HepG2 (cell line): ENCODE results near the gene CYP2C8. TPM values are rescaled to one million over a fixed set of nuclear protein-coding genes. Genes with fewer than 3 reads are reported as not detected.
A peak's percentile ranks its signal among the peaks of the same experiment; 100 is the strongest.
"Not testable (repeated sequence)": the region's sequence is repeated elsewhere in the genome, so short reads cannot be mapped to it uniquely, and the experiment has no call there.

Experiments used
- ATAC-seq: fragments of 200-7000 bp; cut with Tn5 transposase; 3 replicates; pipeline ENCODE4 v1.9.1; 2020; ENCODE audit warnings: mild to moderate bottlenecking, moderate library complexity
- BruUV-seq: library from RNA; stranded (reverse); fragments of 400-500 nt; replicated peaks from 2 replicates; lab custom pipeline; 2021; lab: Mats Ljungman, UMichigan
- CTCF ChIA-PET: fragments of 300-600 bp; formaldehyde crosslinking; extraction: SDS; loops from one replicate; lab custom pipeline; 2021; ENCODE audit warnings: low total read pairs, inconsistent platforms, low intra/inter-chr PET ratio; lab: Yijun Ruan, JAX
- POLR2A ChIA-PET: fragments of 350-600 bp; sonication (Branson Sonifier 250); formaldehyde crosslinking; loops from one replicate; lab custom pipeline; 2020; ENCODE audit warnings: antibody characterized with exemption, inconsistent platforms; lab: Yijun Ruan, JAX
- DNase-seq: peaks from one replicate; pipeline ENCODE4 v3.0.0-alpha.2; 2015; ENCODE audit warnings: low spot score
- FAIRE-seq: peaks from 3 replicates; lab custom pipeline; 2011; peaks lifted over from hg19 to GRCh38; lab: Jason Lieb, UNC
- H2AFZ ChIP-seq: one replicate; pipeline ENCODE4 v1.6.1; 2011; ENCODE audit warnings: low read length, inconsistent platforms
- H3K27ac ChIP-seq: fragments of 300-600 bp; 3 replicates; pipeline ENCODE4 v1.8.0; 2011; ENCODE audit warnings: mixed run types, mild to moderate bottlenecking, mixed read lengths, low read length, inconsistent platforms; ENCODE audit not compliant: insufficient read depth; ENCODE audit errors: extremely low read length
- H3K27me3 ChIP-seq, 2 experiments: fragments of 200-600 bp in 1 of 2; 2 replicates in 1 of 2; 3 replicates in 1 of 2; pipeline versions ENCODE4 v1.6.0 to v1.8.0; 2011; ENCODE audit warnings: low read length in 2 of 2, mild to moderate bottlenecking in 2 of 2, moderate library complexity in 2 of 2, inconsistent platforms in 1 of 2; ENCODE audit not compliant: insufficient read depth in 2 of 2, control insufficient read depth in 1 of 2
- H3K36me3 ChIP-seq, 2 experiments: fragments of 200-600 bp in 1 of 2; replicated peaks in 1 of 2; 2 replicates in 1 of 2; 3 replicates in 1 of 2; pipeline versions ENCODE4 v1.5.1 to v1.8.0; 2011; ENCODE audit warnings: low read length in 2 of 2, inconsistent platforms in 1 of 2; ENCODE audit not compliant: insufficient read depth in 2 of 2, control insufficient read depth in 1 of 2
- H3K4me1 ChIP-seq: 2 replicates; pipeline ENCODE4 v1.5.1; 2012; ENCODE audit warnings: low read length, inconsistent platforms; ENCODE audit not compliant: insufficient read depth
- H3K4me2 ChIP-seq: 2 replicates; pipeline ENCODE4 v1.6.0; 2011; ENCODE audit warnings: low read depth, low read length, inconsistent platforms
- H3K4me3 ChIP-seq, 3 experiments: fragments of 200-600 bp in 1 of 3; sonication (generic), shearing (Covaris generic) in 1 of 3; replicated peaks in 1 of 3; 2 replicates each; pipeline ENCODE4 v1.5.1; 2011 to 2016; ENCODE audit warnings: low read length in 3 of 3, inconsistent platforms in 2 of 3, low read depth in 2 of 3, mild to moderate bottlenecking in 2 of 3, control low read depth in 1 of 3, mixed read lengths in 1 of 3; ENCODE audit not compliant: insufficient read depth in 1 of 3
- H3K79me2 ChIP-seq: one replicate; pipeline ENCODE4 v1.6.1; 2011; ENCODE audit warnings: low read length, inconsistent platforms; ENCODE audit not compliant: insufficient read depth
- H3K9ac ChIP-seq: 2 replicates; pipeline ENCODE4 v1.6.0; 2011; ENCODE audit warnings: mild to moderate bottlenecking, low read depth, low read length, inconsistent platforms; ENCODE audit not compliant: insufficient read depth
- H3K9me3 ChIP-seq: 2 replicates; pipeline ENCODE4 v1.5.1; 2012; ENCODE audit warnings: mild to moderate bottlenecking, low read length
- H4K20me1 ChIP-seq: 2 replicates; pipeline ENCODE4 v1.6.0; 2011; ENCODE audit warnings: inconsistent platforms, mild to moderate bottlenecking, low read length, moderate library complexity; ENCODE audit not compliant: insufficient read depth
- HNRNPK ChIP-seq: fragments of 200-400 bp; formaldehyde crosslinking; IDR thresholded peaks from 2 replicates; pipeline ENCODE4 v1.6.1; 2018; ENCODE audit warnings: low read length, low read depth, moderate library complexity, mild to moderate bottlenecking; ENCODE audit not compliant: poor library complexity, severe bottlenecking
- NPAS2 ChIP-seq: sonication (generic); formaldehyde crosslinking; IDR thresholded peaks from 2 replicates; pipeline ENCODE4 v1.8.0; 2022; ENCODE audit warnings: mild to moderate bottlenecking, missing genetic modification reagents, borderline replicate concordance
- ZNF530 ChIP-seq: sonication (generic); formaldehyde crosslinking; IDR thresholded peaks from 2 replicates; pipeline ENCODE4 v1.5.0; 2020; ENCODE audit warnings: low read depth, mild to moderate bottlenecking, missing genetic modification reagents
- WGBS: methylation state at CpG from one replicate; pipeline ENCODE4 v1.1.6; 2017; ENCODE audit warnings: low lambda C conversion rate; 5-methylcytosine and 5-hydroxymethylcytosine counted together
- in situ Hi-C: cut with HindIII; loops from 2 replicates; pipeline ENCODE4 v1.10.0; 2017; ENCODE audit warnings: low pct_unique_long_range_greater_than_20kb; ENCODE audit not compliant: extremely low pct_ligation_motif_present
- intact Hi-C: fragments of 100-400 bp; cut with micrococcal nuclease; formaldehyde crosslinking; loops from one replicate; pipeline ENCODE4 v1.10.0; 2022; ENCODE audit not compliant: unreplicated experiment
- polyA plus RNA-seq, 8 experiments: library from polyadenylated mRNA; depleted of rRNA in 3 of 8; stranded (reverse) in 7 of 8; unstranded in 1 of 8; fragments of >200 nt; fragmentation: Illumina TruSeq in 4 of 8; extraction: Trizol in 4 of 8; gene quantifications; 2 replicates each; pipeline versions ENCODE4 v1.2.1 to v1.2.3, GENCODE V29; 2011 to 2016; ENCODE audit warnings: low read depth in 4 of 8, missing spikeins in 1 of 8, mixed read lengths in 1 of 8; ENCODE audit not compliant: insufficient read depth in 1 of 8
- total RNA-seq, 5 experiments: library from RNA; depleted of rRNA; stranded (reverse); fragments of >200 nt; fragmentation: Illumina TruSeq; extraction: Trizol; gene quantifications; 2 replicates each; pipeline ENCODE4 v1.2.3, GENCODE V29; 2016; ENCODE audit warnings: low read depth in 1 of 5

Gene CYP2C8
- total and polyA plus RNA-seq, 2 of the 13 experiments (the other 11 are each of a cell fraction or from before 2014, with no cell fraction given): 0.09 to 0.15 TPM

DNA sequence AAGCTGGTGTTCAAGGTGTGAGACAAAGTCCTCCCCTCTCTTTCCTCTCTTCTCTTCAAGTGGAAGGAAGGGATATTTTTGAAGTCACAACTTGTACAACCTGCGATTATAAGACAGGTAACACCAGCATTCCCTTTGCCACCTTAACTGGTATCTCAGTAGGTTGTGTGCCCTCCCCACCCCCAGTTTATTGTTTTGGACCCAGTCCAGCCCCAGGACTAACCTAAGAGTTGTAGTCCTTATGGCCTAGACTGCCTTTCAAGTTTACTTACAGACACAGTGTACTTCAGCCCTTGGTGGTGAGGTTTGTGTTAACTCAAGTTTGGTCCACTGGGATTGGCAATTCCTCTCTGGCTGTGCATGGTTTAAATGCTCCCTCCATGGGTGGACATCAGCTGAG lies 26.8 kb upstream of the CYP2C8 start (continued):
- TF ChIP-seq NPAS2 (CRISPR knock-in tag): no peak

DNA sequence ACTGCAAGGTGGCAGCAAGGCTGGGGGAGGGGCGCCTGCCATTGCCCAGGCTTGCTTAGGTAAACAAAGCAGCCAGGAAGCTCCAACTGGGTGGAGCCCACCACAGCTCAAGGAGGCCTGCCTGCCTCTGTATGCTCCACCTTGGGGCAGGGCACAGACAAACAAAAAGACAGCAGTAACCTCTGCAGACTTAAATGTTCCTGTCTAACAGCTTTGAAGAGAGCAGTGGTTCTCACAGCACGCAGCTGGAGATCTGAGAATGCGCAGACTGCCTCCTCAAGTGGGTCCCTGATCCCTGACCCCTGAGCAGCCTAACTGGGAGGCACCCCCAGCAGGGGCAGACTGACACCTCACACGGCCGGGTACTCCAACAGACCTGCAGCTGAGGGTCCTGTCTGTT lies 10.3 kb upstream of the CYP2C8 start:
- BruUV-seq, in situ Hi-C loops: not testable (repeated sequence)

DNA sequence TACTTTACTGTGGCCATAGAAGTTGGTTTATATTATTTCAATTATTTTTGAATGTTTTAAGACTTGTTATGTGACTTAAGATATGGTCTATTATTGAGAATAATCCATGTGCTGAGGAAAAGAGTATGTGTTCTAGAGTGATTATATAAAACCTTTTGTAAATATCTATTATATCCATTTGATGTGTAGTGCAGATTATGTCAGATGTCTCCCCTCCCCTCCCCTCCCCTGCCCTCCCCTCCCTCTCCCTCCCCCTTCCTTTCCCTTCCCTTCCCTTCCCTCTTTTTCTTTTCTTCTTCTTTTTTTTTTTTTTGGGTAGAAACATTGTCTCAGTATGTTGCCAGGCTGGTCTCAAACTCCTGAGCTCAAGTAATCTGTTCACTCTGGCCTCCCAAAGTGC lies 8.3 kb upstream of the CYP2C8 start:
- no peaks in the 10 kb centered on the region for H3K36me3 ChIP-seq
- H3K27me3 ChIP-seq: no peaks in the 10 kb centered on the region
- H3K4me1 ChIP-seq: no peaks in the 10 kb centered on the region
- TF ChIP-seq ZNF530 (CRISPR knock-in tag): no peak
- peak; percentile 92 for TF ChIP-seq HNRNPK
- ChIA-PET POLR2A (no interaction called here), CTCF (no interaction called here)
- intact Hi-C loops (no loop called here), in situ Hi-C loops (no loop called here)
- no peak overlapping the region for H3K4me3 ChIP-seq
- no peak for FAIRE-seq
- H4K20me1 ChIP-seq: no peaks in the 10 kb centered on the region
- H2AFZ ChIP-seq: no peak overlapping the region
- BruUV-seq: no TSS peak
- no peaks in the 10 kb centered on the region for H3K79me2 ChIP-seq
- no peak for ATAC-seq
- no peak for DNase-seq
- no peak overlapping the region for H3K9ac ChIP-seq
- no peak overlapping the region for H3K4me2 ChIP-seq
- H3K27ac ChIP-seq: no peak overlapping the region
- no peaks in the 10 kb centered on the region for H3K9me3 ChIP-seq

More for the DNA sequence above, 10.3 kb upstream of the CYP2C8 start:
- H3K9ac ChIP-seq, POLR2A ChIA-PET, H3K4me1 ChIP-seq, CTCF ChIA-PET, H3K9me3 ChIP-seq, H2AFZ ChIP-seq, H3K79me2 ChIP-seq, H3K36me3 ChIP-seq, H3K4me3 ChIP-seq, H3K27me3 ChIP-seq, H3K4me2 ChIP-seq, H4K20me1 ChIP-seq, intact Hi-C loops, FAIRE-seq, DNase-seq, H3K27ac ChIP-seq, ATAC-seq: not testable (repeated sequence)
- WGBS: 50% methylated on average over 3 of the region's 5 CpGs
